ENCODE results near the gene IFNAR1.

- TF ChIP-seq, protein P1, sequence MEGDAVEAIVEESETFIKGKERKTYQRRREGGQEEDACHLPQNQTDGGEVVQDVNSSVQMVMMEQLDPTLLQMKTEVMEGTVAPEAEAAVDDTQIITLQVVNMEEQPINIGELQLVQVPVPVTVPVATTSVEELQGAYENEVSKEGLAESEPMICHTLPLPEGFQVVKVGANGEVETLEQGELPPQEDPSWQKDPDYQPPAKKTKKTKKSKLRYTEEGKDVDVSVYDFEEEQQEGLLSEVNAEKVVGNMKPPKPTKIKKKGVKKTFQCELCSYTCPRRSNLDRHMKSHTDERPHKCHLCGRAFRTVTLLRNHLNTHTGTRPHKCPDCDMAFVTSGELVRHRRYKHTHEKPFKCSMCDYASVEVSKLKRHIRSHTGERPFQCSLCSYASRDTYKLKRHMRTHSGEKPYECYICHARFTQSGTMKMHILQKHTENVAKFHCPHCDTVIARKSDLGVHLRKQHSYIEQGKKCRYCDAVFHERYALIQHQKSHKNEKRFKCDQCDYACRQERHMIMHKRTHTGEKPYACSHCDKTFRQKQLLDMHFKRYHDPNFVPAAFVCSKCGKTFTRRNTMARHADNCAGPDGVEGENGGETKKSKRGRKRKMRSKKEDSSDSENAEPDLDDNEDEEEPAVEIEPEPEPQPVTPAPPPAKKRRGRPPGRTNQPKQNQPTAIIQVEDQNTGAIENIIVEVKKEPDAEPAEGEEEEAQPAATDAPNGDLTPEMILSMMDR (IDR thresholded peaks at IDR 0.05): no peak
- TF ChIP-seq MAFK (IDR thresholded peaks at IDR 0.05; ENCODE audit: partially characterized antibody) (no peak), CBX8 (IDR thresholded peaks at IDR 0.05) (no peak), POLR2A (IDR thresholded peaks at IDR 0.05; ENCODE audit: low read length) (no peak), CHD2 (IDR thresholded peaks at IDR 0.05; ENCODE audit: low read length, partially characterized antibody) (no peak), CEBPB (IDR thresholded peaks at IDR 0.05) (no peak), REST (IDR thresholded peaks at IDR 0.05) (no peak), RFX5 (IDR thresholded peaks at IDR 0.05) (no peak), TP53 (CRISPR knock-in tag; IDR thresholded peaks at IDR 0.05) (no peak), GATA3 (IDR thresholded peaks at IDR 0.05; ENCODE audit: borderline replicate concordance) (no peak)
These were observed 58.5 kb downstream of the IFNAR1 start for GRCh38 chr21:33383056-33383888.
